Natural killer cell (primary cell): Measurements from ENCODE around the gene ARHGAP40. TPM values are rescaled to one million over a fixed set of nuclear protein-coding genes. Genes with fewer than 3 reads are reported as not detected.

Experiments used
- ATAC-seq, 3 donors: fragments of 150-1000 bp in 2 of 3; fragments of 200-7000 bp in 1 of 3; cut with Tn5 transposase; 1 replicate in 1 of 3; 2 replicates in 2 of 3; pipeline ENCODE4 v1.10.0; 2021; ENCODE audit warnings: mild to moderate bottlenecking in 2 of 3, moderate library complexity in 2 of 3
- DNase-seq, 2 donors: peaks; one replicate each; pipeline versions ENCODE4 v3.0.0 to v3.0.0-alpha.2; 2013 to 2021; ENCODE audit warnings: mixed read lengths in 1 of 2
- H3K27ac ChIP-seq: one replicate; pipeline ENCODE4 v1.5.1; 2013; ENCODE audit warnings: mild to moderate bottlenecking, low read length
- H3K27me3 ChIP-seq: one replicate; pipeline ENCODE4 v1.6.1; 2013; ENCODE audit warnings: low read length; ENCODE audit not compliant: control insufficient read depth, insufficient read depth
- H3K36me3 ChIP-seq: one replicate; pipeline ENCODE4 v1.6.1; 2013; ENCODE audit warnings: low read length; ENCODE audit not compliant: control insufficient read depth, insufficient read depth
- H3K4me1 ChIP-seq: one replicate; pipeline ENCODE4 v1.6.1; 2013; ENCODE audit warnings: low read length; ENCODE audit not compliant: control insufficient read depth, insufficient read depth
- H3K4me3 ChIP-seq: one replicate; pipeline ENCODE4 v1.5.1; 2013; ENCODE audit warnings: low read length
- H3K9me3 ChIP-seq: one replicate; pipeline ENCODE4 v1.6.1; 2013; ENCODE audit warnings: low read length; ENCODE audit not compliant: control insufficient read depth, insufficient read depth
- H3K27ac Mint-ChIP-seq, 2 donors: one replicate each; pipeline ENCODE4 v1.8.0; 2022; ENCODE audit warnings: mild to moderate bottlenecking in 2 of 2, mixed read lengths in 2 of 2, moderate library complexity in 1 of 2
- H3K27me3 Mint-ChIP-seq, 2 donors: one replicate each; pipeline ENCODE4 v1.8.0; 2022; ENCODE audit warnings: low read depth in 2 of 2, mixed read lengths in 2 of 2
- H3K36me3 Mint-ChIP-seq: one replicate; pipeline ENCODE4 v1.8.0; 2022; ENCODE audit warnings: mixed read lengths
- H3K4me1 Mint-ChIP-seq, 2 donors: one replicate each; pipeline ENCODE4 v1.8.0; 2022; ENCODE audit warnings: mixed read lengths in 2 of 2
- H3K4me3 Mint-ChIP-seq: one replicate; pipeline ENCODE4 v1.8.0; 2022; ENCODE audit warnings: mild to moderate bottlenecking, moderate library complexity, mixed read lengths
- H3K9me3 Mint-ChIP-seq, 2 donors: one replicate each; pipeline ENCODE4 v1.8.0; 2022; ENCODE audit warnings: mixed read lengths in 2 of 2
- CTCF ChIP-seq: fragments of 200-600 bp; IDR thresholded peaks from one replicate; pipeline ENCODE4 v1.8.0; 2022; ENCODE audit warnings: antibody characterized with exemption
- WGBS: methylation state at CpG from one replicate; pipeline ENCODE4 v1.1.7; 2013; ENCODE audit warnings: missing lambda C conversion rate; ENCODE audit not compliant: insufficient coverage; 5-methylcytosine and 5-hydroxymethylcytosine counted together
- intact Hi-C: fragments of 100-400 bp; cut with micrococcal nuclease; formaldehyde crosslinking; loops from one replicate; pipeline ENCODE4 v1.14.2; 2022
- total RNA-seq, 4 donors: library from RNA; stranded (reverse); fragments of 120-200 nt in 1 of 4; gene quantifications; one replicate each; pipeline versions ENCODE4 v1.2.3 to v1.2.4, GENCODE V29; 2013 to 2022

ARHGAP40 gene
- total RNA-seq, 3 donors from 2014 or later (not counting 1 experiment from before 2014, with no cell fraction given) = not detected

GRCh38 chr20:38557174-38557573, 44.4 kb upstream of the ARHGAP40 start:
- no peak overlapping the region for H3K4me3 Mint-ChIP-seq
- H3K27me3 Mint-ChIP-seq = no peaks in the 10 kb centered on the region
- Histone ChIP-seq H3K4me3 (no peak overlapping the region), H3K9me3 (no peaks in the 10 kb centered on the region), H3K36me3 (peaks cover 85% of the 10 kb centered on the region), H3K27ac (no peak overlapping the region), H3K4me1 (no peaks in the 10 kb centered on the region), H3K27me3 (no peaks in the 10 kb centered on the region)
- no peak for DNase-seq
- WGBS = 100% methylated on average over 2 of the region's 2 CpGs
- H3K4me1 Mint-ChIP-seq = peaks cover 0 to 7% of the 10 kb centered on the region in 2 donors
- intact Hi-C loops = no loop called here
- H3K27ac Mint-ChIP-seq = no peak overlapping the region
- no peak for TF ChIP-seq CTCF
- no peak for ATAC-seq
- H3K36me3 Mint-ChIP-seq = peaks cover 18% of the 10 kb centered on the region
- H3K9me3 Mint-ChIP-seq = no peaks in the 10 kb centered on the region

- H3K27me3 Mint-ChIP-seq = no peaks in the 10 kb centered on the region
- H3K9me3 Mint-ChIP-seq = no peaks in the 10 kb centered on the region
- ATAC-seq (no peak), DNase-seq (no peak)
- peaks cover 0 to 7% of the 10 kb centered on the region in 2 donors for H3K4me1 Mint-ChIP-seq
- Histone ChIP-seq H3K36me3 (peaks cover 83% of the 10 kb centered on the region), H3K4me3 (no peak overlapping the region), H3K27me3 (no peaks in the 10 kb centered on the region), H3K9me3 (no peaks in the 10 kb centered on the region), H3K4me1 (no peaks in the 10 kb centered on the region), H3K27ac (no peak overlapping the region)
- H3K36me3 Mint-ChIP-seq = peaks cover 18% of the 10 kb centered on the region
- no peak overlapping the region for H3K27ac Mint-ChIP-seq
- H3K4me3 Mint-ChIP-seq = no peak overlapping the region
- 95% methylated on average over 2 of the region's 3 CpGs for WGBS
- TF ChIP-seq CTCF = no peak
- intact Hi-C loops = no loop called here
Measured at GRCh38 chr20:38558596-38559360, 42.8 kb upstream of the ARHGAP40 start.

- Histone ChIP-seq H3K9me3 (no peaks in the 10 kb centered on the region), H3K4me1 (no peaks in the 10 kb centered on the region), H3K36me3 (peaks cover 80% of the 10 kb centered on the region), H3K4me3 (no peak overlapping the region), H3K27me3 (no peaks in the 10 kb centered on the region), H3K27ac (no peak overlapping the region)
- no peaks in the 10 kb centered on the region for H3K27me3 Mint-ChIP-seq
- H3K27ac Mint-ChIP-seq = no peak overlapping the region
- ATAC-seq = no peak
- H3K4me3 Mint-ChIP-seq = no peak overlapping the region
- peaks cover 0 to 7% of the 10 kb centered on the region in 2 donors for H3K4me1 Mint-ChIP-seq
- DNase-seq = no peak
- no peaks in the 10 kb centered on the region for H3K9me3 Mint-ChIP-seq
- TF ChIP-seq CTCF = no peak
- 99% methylated on average over 3 of the region's 3 CpGs for WGBS
- intact Hi-C loops = no loop called here
- H3K36me3 Mint-ChIP-seq = peaks cover 18% of the 10 kb centered on the region
Measured at GRCh38 chr20:38559764-38560163, 41.8 kb upstream of the ARHGAP40 start.
